Measurements from ENCODE around the gene LRRFIP1. TPM values are rescaled to one million over a fixed set of nuclear protein-coding genes. Genes with fewer than 3 reads are reported as not detected.

LRRFIP1 gene
- total RNA-seq, 1 donor from 2014 or later: 216 TPM

GRCh38 chr2:237649541-237650454 is 22.4 kb downstream of the LRRFIP1 start:
- Mint-ChIP-seq H3K9me3 (peaks cover 3% of the 10 kb centered on the region), H3K4me3 (no peak overlapping the region), H3K27ac (no peak overlapping the region), H3K27me3 (peaks cover 15% of the 10 kb centered on the region), H3K4me1 (peaks cover 3% of the 10 kb centered on the region), H3K36me3 (ENCODE audit: low read depth) (no peaks in the 10 kb centered on the region)
- intact Hi-C loops (cut with micrococcal nuclease): no loop called here
- DNase-seq: no peak

- intact Hi-C loops (cut with micrococcal nuclease): no loop called here
- peaks cover 13% of the 10 kb centered on the region for H3K27me3 Mint-ChIP-seq
- no peaks in the 10 kb centered on the region for H3K36me3 Mint-ChIP-seq (ENCODE audit: low read depth)
- H3K27ac Mint-ChIP-seq: no peak overlapping the region
- peaks cover 3% of the 10 kb centered on the region for H3K9me3 Mint-ChIP-seq
- no peak for DNase-seq
- H3K4me3 Mint-ChIP-seq: no peak overlapping the region
- peaks cover 5% of the 10 kb centered on the region for H3K4me1 Mint-ChIP-seq
Observed at GRCh38 chr2:237650455-237650850, 23.1 kb downstream of the LRRFIP1 start.

- peaks cover 3% of the 10 kb centered on the region for H3K9me3 Mint-ChIP-seq
- no peak overlapping the region for H3K4me3 Mint-ChIP-seq
- H3K36me3 Mint-ChIP-seq (ENCODE audit: low read depth): no peaks in the 10 kb centered on the region
- intact Hi-C loops (cut with micrococcal nuclease): no loop called here
- peaks cover 5% of the 10 kb centered on the region for H3K4me1 Mint-ChIP-seq
- no peak overlapping the region for H3K27ac Mint-ChIP-seq
- H3K27me3 Mint-ChIP-seq: peaks cover 13% of the 10 kb centered on the region
- DNase-seq: no peak
Observed at GRCh38 chr2:237651761-237652160, 24.4 kb downstream of the LRRFIP1 start.

GRCh38 chr2:237652181-237652580 is 24.8 kb downstream of the LRRFIP1 start:
- Mint-ChIP-seq H3K9me3 (peaks cover 7% of the 10 kb centered on the region), H3K36me3 (ENCODE audit: low read depth) (no peaks in the 10 kb centered on the region), H3K4me3 (no peak overlapping the region), H3K27me3 (peaks cover 17% of the 10 kb centered on the region), H3K4me1 (peaks cover 5% of the 10 kb centered on the region), H3K27ac (no peak overlapping the region)
- intact Hi-C loops (cut with micrococcal nuclease): no loop called here
- no peak for DNase-seq

- DNase-seq: no peak
- no peak overlapping the region for H3K27ac Mint-ChIP-seq
- H3K27me3 Mint-ChIP-seq: peaks cover 20% of the 10 kb centered on the region
- intact Hi-C loops (cut with micrococcal nuclease): no loop called here
- H3K4me3 Mint-ChIP-seq: no peak overlapping the region
- H3K9me3 Mint-ChIP-seq: peaks cover 9% of the 10 kb centered on the region
- H3K36me3 Mint-ChIP-seq (ENCODE audit: low read depth): no peaks in the 10 kb centered on the region
- H3K4me1 Mint-ChIP-seq: peaks cover 5% of the 10 kb centered on the region
Observed at GRCh38 chr2:237652854-237653253, 25.5 kb downstream of the LRRFIP1 start.

- H3K27me3 Mint-ChIP-seq: peaks cover 25% of the 10 kb centered on the region
- H3K9me3 Mint-ChIP-seq: peaks cover 9% of the 10 kb centered on the region
- H3K4me3 Mint-ChIP-seq: no peak overlapping the region
- intact Hi-C loops (cut with micrococcal nuclease): no loop called here
- no peak overlapping the region for H3K27ac Mint-ChIP-seq
- DNase-seq: no peak
- peaks cover 5% of the 10 kb centered on the region for H3K4me1 Mint-ChIP-seq
- H3K36me3 Mint-ChIP-seq (ENCODE audit: low read depth): no peaks in the 10 kb centered on the region
Observed at GRCh38 chr2:237653776-237654558, 26.6 kb downstream of the LRRFIP1 start.

GRCh38 chr2:237657063-237657462 is 29.7 kb downstream of the LRRFIP1 start:
- no peak overlapping the region for H3K27ac Mint-ChIP-seq
- intact Hi-C loops (cut with micrococcal nuclease): no loop called here

GRCh38 chr2:237660381-237660900 is 33.1 kb downstream of the LRRFIP1 start:
- Mint-ChIP-seq H3K9me3 (peaks cover 6% of the 10 kb centered on the region), H3K27me3 (peaks cover 32% of the 10 kb centered on the region), H3K4me3 (no peak overlapping the region), H3K36me3 (ENCODE audit: low read depth) (no peaks in the 10 kb centered on the region), H3K4me1 (peaks cover 5% of the 10 kb centered on the region), H3K27ac (no peak overlapping the region)
- DNase-seq: no peak
- intact Hi-C loops (cut with micrococcal nuclease): no loop called here

More at GRCh38 chr2:237657063-237657462, 29.7 kb downstream of the LRRFIP1 start:
- Mint-ChIP-seq H3K27me3 (peaks cover 32% of the 10 kb centered on the region), H3K9me3 (peaks cover 9% of the 10 kb centered on the region), H3K36me3 (ENCODE audit: low read depth) (no peaks in the 10 kb centered on the region), H3K4me1 (peaks cover 2% of the 10 kb centered on the region), H3K4me3 (no peak overlapping the region)
- no peak for DNase-seq

- no peaks in the 10 kb centered on the region for H3K36me3 Mint-ChIP-seq (ENCODE audit: low read depth)
- peaks cover 6% of the 10 kb centered on the region for H3K9me3 Mint-ChIP-seq
- H3K4me1 Mint-ChIP-seq: peaks cover 5% of the 10 kb centered on the region
- peaks cover 33% of the 10 kb centered on the region for H3K27me3 Mint-ChIP-seq
- H3K27ac Mint-ChIP-seq: no peak overlapping the region
- intact Hi-C loops (cut with micrococcal nuclease): no loop called here
- DNase-seq: no peak
- no peak overlapping the region for H3K4me3 Mint-ChIP-seq
Observed at GRCh38 chr2:237661270-237661669, 33.9 kb downstream of the LRRFIP1 start.

GRCh38 chr2:237661799-237662328 is 34.5 kb downstream of the LRRFIP1 start:
- DNase-seq: no peak
- Mint-ChIP-seq H3K9me3 (peaks cover 5% of the 10 kb centered on the region), H3K4me3 (no peak overlapping the region), H3K27me3 (peaks cover 38% of the 10 kb centered on the region), H3K4me1 (peaks cover 10% of the 10 kb centered on the region), H3K36me3 (ENCODE audit: low read depth) (no peaks in the 10 kb centered on the region), H3K27ac (no peak overlapping the region)
- intact Hi-C loops (cut with micrococcal nuclease): no loop called here

GRCh38 chr2:237662671-237663093 is 35.3 kb downstream of the LRRFIP1 start:
- Mint-ChIP-seq H3K4me1 (peaks cover 10% of the 10 kb centered on the region), H3K36me3 (ENCODE audit: low read depth) (no peaks in the 10 kb centered on the region), H3K27me3 (peaks cover 34% of the 10 kb centered on the region), H3K27ac (no peak overlapping the region), H3K4me3 (no peak overlapping the region), H3K9me3 (no peaks in the 10 kb centered on the region)
- intact Hi-C loops (cut with micrococcal nuclease): no loop called here
- peak; percentile 80 for DNase-seq

GRCh38 chr2:237663517-237664110 is 36.2 kb downstream of the LRRFIP1 start:
- Mint-ChIP-seq H3K9me3 (no peaks in the 10 kb centered on the region), H3K36me3 (ENCODE audit: low read depth) (no peaks in the 10 kb centered on the region), H3K27me3 (peaks cover 39% of the 10 kb centered on the region), H3K27ac (no peak overlapping the region), H3K4me1 (peaks cover 10% of the 10 kb centered on the region), H3K4me3 (no peak overlapping the region)
- no peak for DNase-seq
- intact Hi-C loops (cut with micrococcal nuclease): no loop called here

GRCh38 chr2:237664151-237664550 is 36.8 kb downstream of the LRRFIP1 start:
- intact Hi-C loops (cut with micrococcal nuclease): no loop called here
- Mint-ChIP-seq H3K27ac (no peak overlapping the region), H3K4me1 (peaks cover 10% of the 10 kb centered on the region), H3K27me3 (peaks cover 36% of the 10 kb centered on the region), H3K36me3 (ENCODE audit: low read depth) (no peaks in the 10 kb centered on the region), H3K9me3 (no peaks in the 10 kb centered on the region), H3K4me3 (no peak overlapping the region)
- DNase-seq: no peak
